ENCODE data around the gene HCCS. TPM values are rescaled to one million over a fixed set of nuclear protein-coding genes. Genes with fewer than 3 reads are reported as not detected.

HCCS gene
- total and polyA plus RNA-seq, 2 donors (not counting 1 experiment from before 2014, with no cell fraction given) = 5.8 to 16.7 TPM

GRCh38 chrX:11099465-11099864 is 11.7 kb upstream of the HCCS start:
- H3K9me3 Mint-ChIP-seq (ENCODE audit: insufficient read depth) = no peaks in the 10 kb centered on the region
- Histone ChIP-seq H4K20me1 (ENCODE audit: control insufficient read depth, insufficient read depth, low read length, poor library complexity, severe bottlenecking) (no peaks in the 10 kb centered on the region), H3K9ac (ENCODE audit: low read length) (no peak overlapping the region), H3K4me1 (ENCODE audit: control insufficient read depth in 2 of 2, insufficient read depth in 2 of 2, low read length in 2 of 2) (no peaks in the 10 kb centered on the region), H3K79me2 (ENCODE audit: control insufficient read depth, insufficient read depth, low read length) (no peaks in the 10 kb centered on the region), H3K4me2 (replicated peaks; ENCODE audit: low read depth, low read length, poor library complexity, severe bottlenecking) (no peak overlapping the region), H3K9me3 (ENCODE audit: control extremely low read depth in 1 of 3, control insufficient read depth in 2 of 3, insufficient read depth in 1 of 3, low read length in 2 of 3) (no peaks in the 10 kb centered on the region), H2AFZ (ENCODE audit: insufficient read depth, low read depth, low read length, poor library complexity, severe bottlenecking) (no peak overlapping the region), H3K27me3 (replicated peaks in 1 of 4; ENCODE audit: control extremely low read depth in 1 of 4, control insufficient read depth in 3 of 4, insufficient read depth in 4 of 4, low read length in 3 of 4) (no peaks in the 10 kb centered on the region), H3K4me3 (ENCODE audit: control extremely low read depth in 1 of 5, extremely low read depth in 1 of 5, insufficient read depth in 1 of 5, low read depth in 2 of 5, low read length in 4 of 5) (no peak overlapping the region), H3K27ac (ENCODE audit: low read length in 2 of 2) (no peak overlapping the region), H3K36me3 (replicated peaks in 1 of 2; ENCODE audit: control extremely low read depth in 1 of 2, control insufficient read depth in 1 of 2, extremely low read depth in 1 of 2, insufficient read depth in 2 of 2, low read length in 1 of 2) (no peaks in the 10 kb centered on the region)
- intact Hi-C loops (cut with micrococcal nuclease) = no loop called here
- TF ChIP-seq EZH2 (IDR thresholded peaks at IDR 0.05; ENCODE audit: borderline replicate concordance, insufficient read depth, low read depth, low read length, poor library complexity, severe bottlenecking) (no peak), CTCF (IDR thresholded peaks at IDR 0.05) (no peak)
- POLR2A ChIA-PET = no interaction called here
- no peaks in the 10 kb centered on the region for H3K4me1 Mint-ChIP-seq
- no peak overlapping the region for H3K27ac Mint-ChIP-seq
- ATAC-seq (ENCODE audit: low read depth) (no peak), DNase-seq (no peak)
- CTCF ChIA-PET = interaction anchor here (1.4 kb wide), 1 partner anchor 911 kb away, joined by 3 read pairs; no protein-coding TSS in a partner anchor
- no peak overlapping the region for H3K4me3 Mint-ChIP-seq
- H3K27me3 Mint-ChIP-seq = no peaks in the 10 kb centered on the region

- H4K20me1 ChIP-seq (ENCODE audit: control insufficient read depth, insufficient read depth, low read length, poor library complexity, severe bottlenecking) = no peaks in the 10 kb centered on the region
- H3K4me3 Mint-ChIP-seq = no peak overlapping the region
- no peaks in the 10 kb centered on the region for H3K4me1 Mint-ChIP-seq
- H3K4me1 ChIP-seq (ENCODE audit: control insufficient read depth in 2 of 2, insufficient read depth in 2 of 2, low read length in 2 of 2) = no peaks in the 10 kb centered on the region
- DNase-seq (no peak), ATAC-seq (ENCODE audit: low read depth) (no peak)
- no peak overlapping the region for H2AFZ ChIP-seq (ENCODE audit: insufficient read depth, low read depth, low read length, poor library complexity, severe bottlenecking)
- no peak overlapping the region for H3K27ac ChIP-seq (ENCODE audit: low read length in 2 of 2)
- intact Hi-C loops (cut with micrococcal nuclease) = no loop called here
- H3K27me3 Mint-ChIP-seq = no peaks in the 10 kb centered on the region
- POLR2A ChIA-PET = no interaction called here
- H3K4me2 ChIP-seq (replicated peaks; ENCODE audit: low read depth, low read length, poor library complexity, severe bottlenecking) = no peak overlapping the region
- H3K9me3 Mint-ChIP-seq (ENCODE audit: insufficient read depth) = no peaks in the 10 kb centered on the region
- no peaks in the 10 kb centered on the region for H3K36me3 ChIP-seq (replicated peaks in 1 of 2; ENCODE audit: control extremely low read depth in 1 of 2, control insufficient read depth in 1 of 2, extremely low read depth in 1 of 2, insufficient read depth in 2 of 2, low read length in 1 of 2)
- 100% methylated on average over 1 of the region's 10 CpGs for WGBS (ENCODE audit: insufficient coverage)
- H3K4me3 ChIP-seq (ENCODE audit: control extremely low read depth in 1 of 5, extremely low read depth in 1 of 5, insufficient read depth in 1 of 5, low read depth in 2 of 5, low read length in 4 of 5) = no peak overlapping the region
- H3K9me3 ChIP-seq (ENCODE audit: control extremely low read depth in 1 of 3, control insufficient read depth in 2 of 3, insufficient read depth in 1 of 3, low read length in 2 of 3) = no peaks in the 10 kb centered on the region
- TF ChIP-seq CTCF (IDR thresholded peaks at IDR 0.05) (no peak), EZH2 (IDR thresholded peaks at IDR 0.05; ENCODE audit: borderline replicate concordance, insufficient read depth, low read depth, low read length, poor library complexity, severe bottlenecking) (no peak)
- no peaks in the 10 kb centered on the region for H3K79me2 ChIP-seq (ENCODE audit: control insufficient read depth, insufficient read depth, low read length)
- CTCF ChIA-PET = interaction anchor here (1.4 kb wide), 1 partner anchor 912 kb away, joined by 3 read pairs; no protein-coding TSS in a partner anchor
- no peak overlapping the region for H3K27ac Mint-ChIP-seq
- no peak overlapping the region for H3K9ac ChIP-seq (ENCODE audit: low read length)
- H3K27me3 ChIP-seq (replicated peaks in 1 of 4; ENCODE audit: control extremely low read depth in 1 of 4, control insufficient read depth in 3 of 4, insufficient read depth in 4 of 4, low read length in 3 of 4) = no peaks in the 10 kb centered on the region
Measured at GRCh38 chrX:11100281-11101035, 10.7 kb upstream of the HCCS start.
